Inferior parietal cortex (tissue), 1 donor: ENCODE data around the gene IFT57.

Source experiments
- DNase-seq: peaks from one replicate; pipeline ENCODE4 v3.0.0-alpha.2; 2016; ENCODE audit errors: extremely low spot score

Gene IFT57

DNA sequence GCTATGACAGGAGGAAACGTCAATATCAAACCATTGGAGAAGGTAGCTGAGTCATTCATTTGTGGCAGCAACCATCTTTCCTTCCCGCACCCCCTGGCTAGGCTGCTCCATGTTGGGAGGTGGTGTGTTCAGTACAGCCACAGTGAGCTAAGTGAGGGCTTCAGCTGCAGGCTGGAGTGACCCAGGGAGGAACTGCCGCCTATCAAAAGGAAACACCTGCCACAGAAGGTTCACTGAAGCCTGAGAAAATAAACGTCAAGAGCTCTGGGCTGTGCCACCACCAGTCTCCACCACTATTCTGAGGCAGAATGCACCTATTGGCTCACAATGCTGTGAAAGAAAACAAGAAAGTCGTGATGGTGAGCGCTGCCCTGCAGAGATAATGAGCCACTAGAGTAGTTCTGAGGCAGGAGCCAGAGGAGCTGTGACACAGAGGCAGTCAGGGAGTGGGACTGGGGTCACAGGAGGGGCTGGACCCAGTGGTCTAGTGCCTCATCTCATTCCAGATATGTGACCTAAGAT, 96.6 kb downstream of the IFT57 start:
- no peak for DNase-seq

DNA sequence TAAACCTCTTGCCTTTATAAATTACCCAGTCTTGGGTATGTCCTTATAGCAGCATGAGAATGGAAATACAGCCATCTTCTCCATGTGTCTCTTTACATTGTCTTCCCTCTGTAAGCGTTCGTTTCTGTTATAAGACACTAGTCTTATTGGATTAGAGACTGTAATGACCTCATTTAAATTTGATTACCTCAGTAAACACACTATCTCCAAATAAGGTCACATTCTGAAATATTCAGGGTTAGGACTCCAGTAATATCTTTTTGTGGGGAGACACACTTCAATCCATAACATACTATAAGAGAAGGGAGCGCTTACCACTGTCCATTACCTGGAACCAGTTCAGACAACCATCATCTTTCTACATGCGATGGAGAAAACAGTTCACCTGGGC, 97.1 kb downstream of the IFT57 start:
- no peak for DNase-seq

DNA sequence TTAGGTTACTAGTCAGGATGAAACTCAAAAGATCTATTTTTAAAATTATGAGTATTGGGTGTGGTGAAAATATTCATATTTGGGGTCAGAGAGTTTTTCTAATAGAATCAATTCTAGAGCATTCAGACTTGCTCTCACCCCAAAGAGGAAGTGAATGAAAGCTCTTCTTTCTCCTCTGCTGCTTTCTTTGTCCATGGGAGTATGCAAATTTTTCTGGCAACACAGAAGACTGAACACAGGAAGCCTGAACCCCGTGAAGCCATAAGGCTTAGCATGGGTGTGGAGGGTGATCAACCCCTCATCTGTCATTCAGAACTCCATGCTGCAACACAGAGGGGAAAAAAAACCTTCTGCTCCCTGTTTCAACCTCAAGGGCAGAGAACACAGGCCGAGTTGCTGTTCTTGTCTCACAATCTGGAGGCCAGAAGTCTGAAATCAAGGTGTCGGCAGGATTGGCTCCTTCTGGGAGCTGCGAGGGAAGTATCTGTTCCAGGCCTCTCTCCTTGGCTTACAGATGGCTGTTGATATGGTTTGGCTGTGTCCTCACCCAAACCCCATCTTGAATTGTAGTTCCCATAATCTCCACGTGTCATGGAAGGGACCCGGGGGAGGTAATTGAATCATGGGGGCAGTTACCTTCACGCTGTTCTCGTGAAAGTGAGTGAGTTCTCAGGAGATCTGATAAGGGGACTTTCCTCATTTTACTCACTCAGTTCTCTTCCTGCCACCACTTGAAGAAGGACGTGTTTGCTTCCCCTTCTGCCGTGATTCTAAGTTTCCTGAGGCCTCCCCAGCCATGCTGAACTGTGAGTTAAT, 97.7 kb downstream of the IFT57 start:
- DNase-seq: no peak

DNA sequence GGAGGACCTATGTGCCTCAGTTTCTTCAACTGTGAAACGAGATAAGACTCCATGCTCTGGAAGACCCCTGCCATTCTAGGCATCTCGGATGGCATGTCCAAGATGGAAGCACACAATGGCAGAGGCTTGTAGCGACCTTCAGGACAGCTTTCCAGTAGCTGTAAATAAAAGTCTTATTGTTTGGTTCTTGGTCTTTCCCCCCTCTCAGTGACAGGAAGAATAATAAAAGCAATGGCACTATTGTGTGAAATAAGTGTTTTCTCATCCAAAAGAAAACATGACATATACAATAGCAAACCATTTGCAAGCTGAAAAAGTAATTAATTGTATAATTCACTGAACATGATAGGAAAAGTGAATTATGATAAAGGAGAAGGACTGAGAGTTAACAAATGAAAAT, 98.9 kb downstream of the IFT57 start:
- no peak for DNase-seq

DNA sequence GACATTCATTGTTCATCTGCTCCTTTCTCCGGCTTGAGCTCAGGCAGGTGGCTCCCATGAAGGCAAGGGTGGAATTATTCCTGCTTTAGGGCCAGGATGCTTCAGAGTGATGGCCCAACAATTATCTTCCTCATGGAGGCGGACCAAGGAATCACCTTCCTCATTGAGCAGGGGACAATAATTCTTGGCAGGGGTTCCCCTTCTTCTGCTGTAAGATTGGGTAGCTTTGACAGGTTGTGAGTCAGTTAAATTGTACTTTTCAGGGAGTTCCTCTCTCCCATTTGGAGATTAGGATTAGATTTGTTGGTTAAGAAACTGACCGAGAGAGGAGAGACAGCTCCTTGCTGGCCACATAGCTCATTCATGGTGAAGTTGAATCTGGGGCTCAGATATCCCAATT, 99.9 kb downstream of the IFT57 start:
- DNase-seq: no peak

DNA sequence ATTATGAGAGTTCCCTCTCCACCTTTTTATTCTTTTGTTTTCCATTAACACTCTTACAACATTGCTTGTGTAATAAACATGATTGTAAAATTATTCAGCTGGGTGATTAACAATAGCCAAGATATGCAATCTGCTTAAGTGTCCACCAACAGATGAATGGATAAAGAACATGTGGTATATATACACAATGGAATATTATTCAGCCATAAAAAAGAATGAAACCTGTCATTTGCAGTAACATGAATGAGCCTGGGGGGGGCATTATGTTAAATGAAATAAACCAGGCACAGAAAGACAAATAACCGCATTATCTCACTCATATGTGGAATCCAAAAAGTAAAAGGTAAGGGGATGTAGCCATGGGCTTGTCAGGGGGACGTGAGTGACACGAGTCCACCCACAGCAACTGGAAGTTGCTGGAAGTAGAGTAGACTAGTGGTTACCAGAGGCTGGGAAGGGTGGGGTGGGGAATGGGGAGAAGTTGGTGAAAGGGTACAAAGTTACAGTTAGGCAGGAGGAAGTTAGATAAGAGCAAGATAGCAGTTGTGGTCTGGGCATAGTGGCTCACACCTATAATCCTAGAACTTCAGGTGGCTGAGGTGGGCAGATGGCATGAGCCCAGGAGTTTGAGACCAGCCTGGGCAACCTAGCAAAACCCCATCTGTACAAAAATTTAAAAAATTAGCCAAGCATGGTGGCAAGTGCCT, 102.7 kb downstream of the IFT57 start:
- DNase-seq: no peak

DNA sequence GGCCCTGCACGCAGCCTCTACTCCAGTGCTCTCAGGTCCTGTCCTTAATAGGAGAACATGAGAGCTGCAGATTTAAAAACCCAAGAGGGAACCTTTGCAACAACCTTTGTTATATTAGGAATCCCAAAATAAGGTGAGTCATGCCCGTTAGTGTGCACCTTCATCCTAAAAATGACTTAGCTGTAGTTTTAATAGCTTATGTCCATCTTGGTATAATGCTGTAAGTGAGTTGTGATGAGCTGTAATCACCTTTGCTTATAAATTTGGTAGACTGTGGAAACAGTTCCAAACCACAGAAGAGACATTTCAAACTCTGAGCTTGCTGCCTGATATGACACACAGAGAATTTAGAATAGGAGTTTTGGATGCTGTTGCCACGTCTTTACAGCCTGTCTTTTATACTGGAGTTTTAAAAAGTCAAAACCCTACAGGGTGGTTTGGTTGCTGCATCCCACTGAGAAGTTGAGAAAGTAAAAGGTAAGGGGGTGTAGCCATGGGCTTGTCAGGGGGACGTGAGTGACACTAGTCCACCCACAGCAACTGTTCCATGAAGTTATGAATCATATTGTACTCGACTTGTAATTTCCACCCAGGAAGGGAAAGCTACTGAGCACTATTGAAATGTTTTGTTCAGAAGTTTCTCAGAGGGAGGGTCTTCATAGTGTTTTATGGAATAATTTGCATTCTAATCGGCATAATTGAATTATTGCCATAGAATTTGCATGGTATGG, 104.0 kb downstream of the IFT57 start:
- DNase-seq: no peak

DNA sequence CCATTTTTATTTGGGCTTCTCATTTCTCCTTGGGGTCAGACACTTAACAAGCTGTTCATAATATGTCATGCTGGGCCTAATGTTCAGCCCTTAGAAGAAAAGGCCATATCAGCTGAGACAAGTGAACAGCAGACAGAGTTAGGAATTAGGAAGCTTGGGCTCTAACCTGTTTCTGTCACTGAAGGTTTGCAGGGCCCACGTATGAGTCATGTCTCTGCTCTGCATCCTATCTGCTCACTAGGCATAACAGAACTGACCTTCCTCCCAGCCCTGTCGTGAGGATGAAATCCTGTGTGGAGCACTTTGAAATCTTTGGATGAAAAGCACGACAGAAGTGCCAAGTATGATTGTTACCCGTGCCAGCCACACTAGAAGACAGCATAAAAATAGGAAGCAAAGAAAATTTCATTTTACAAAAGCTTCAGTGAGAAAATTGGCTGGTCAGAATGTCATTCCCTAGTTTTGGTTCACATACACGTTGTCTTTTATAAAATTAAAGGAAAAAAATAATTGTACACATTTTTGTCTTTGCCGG, 104.9 kb downstream of the IFT57 start:
- DNase-seq: no peak

DNA sequence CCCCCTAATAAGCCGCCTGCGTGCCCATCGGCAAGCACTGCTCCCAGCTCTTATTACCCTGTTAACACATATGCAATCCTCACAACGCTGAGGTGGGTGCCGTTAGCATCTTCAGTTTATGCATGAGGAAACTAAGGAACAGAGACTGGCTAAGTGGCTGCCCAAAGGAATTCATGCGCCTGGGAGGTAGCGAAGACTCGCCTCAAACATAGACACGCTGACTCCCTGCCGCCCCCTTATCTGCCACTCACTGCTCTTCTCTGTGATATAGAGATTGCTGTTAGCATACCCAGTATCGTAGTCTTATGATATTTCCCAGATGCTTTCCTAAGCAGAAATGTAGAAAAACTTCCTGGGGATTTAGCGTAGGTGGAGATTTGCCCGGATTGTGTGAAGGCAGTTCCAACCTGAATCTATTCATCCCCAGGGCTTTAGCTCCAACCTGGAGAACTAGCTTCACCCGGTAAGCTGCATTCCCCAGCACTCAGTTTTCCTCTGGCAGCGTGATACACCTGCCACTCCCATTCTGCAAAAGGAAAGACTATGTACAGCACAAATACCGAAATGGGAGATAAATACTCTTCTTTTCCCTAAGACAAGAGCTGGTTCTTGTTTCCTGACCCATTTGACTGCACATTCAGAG, 107.7 kb downstream of the IFT57 start:
- DNase-seq: no peak

DNA sequence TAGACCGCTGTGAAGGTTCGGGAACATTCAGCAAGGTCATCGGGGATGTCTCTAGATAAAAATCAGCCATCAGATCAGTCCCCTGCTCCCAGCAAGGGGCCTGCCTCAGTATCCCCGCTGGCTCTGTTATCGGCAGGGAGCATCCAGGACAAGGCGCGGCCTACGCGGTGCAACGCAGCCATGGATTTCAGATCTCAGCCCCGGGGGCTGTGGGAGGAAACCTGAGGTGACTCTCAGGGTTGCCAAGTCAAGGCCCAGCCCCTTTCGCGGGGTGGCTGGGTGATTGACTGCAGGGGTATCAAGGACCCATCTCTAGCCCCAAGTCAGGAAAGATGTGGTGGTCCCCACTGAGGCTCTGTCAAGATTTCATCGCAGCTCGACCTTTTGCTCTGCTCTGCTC, 108.2 kb downstream of the IFT57 start:
- no peak for DNase-seq

DNA sequence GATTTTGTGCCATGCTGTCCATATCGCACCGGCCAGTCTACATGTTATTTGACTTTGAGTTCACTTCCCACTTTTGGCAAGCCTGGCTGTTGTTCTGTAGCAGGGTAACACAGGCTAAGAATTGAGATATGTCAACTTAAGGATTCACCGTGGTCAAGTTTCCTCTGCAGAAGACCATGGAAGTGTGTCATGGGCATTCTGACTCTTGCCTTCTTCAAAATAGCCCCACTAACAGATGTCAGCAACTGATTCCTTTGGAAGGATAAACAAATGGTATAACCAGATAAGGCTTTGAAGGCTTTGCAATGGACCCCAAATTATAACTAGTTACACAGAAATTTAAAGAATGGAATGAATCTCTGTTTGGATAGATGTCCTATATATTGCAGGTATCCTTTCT, 111.3 kb downstream of the IFT57 start:
- no peak for DNase-seq
